ENCODE results near the gene KCTD1. TPM values are rescaled to one million over a fixed set of nuclear protein-coding genes. Genes with fewer than 3 reads are reported as not detected.

The KCTD1 gene
- total RNA-seq, 1 experiment from 2014 or later = 20.5 TPM

GRCh38 chr18:26497866-26498265, 50.5 kb downstream of the KCTD1 start:
- no peak for DNase-seq
- no peaks in the 10 kb centered on the region for H3K27me3 ChIP-seq (ENCODE audit: insufficient read depth, low read depth)
- TF ChIP-seq, protein P1, sequence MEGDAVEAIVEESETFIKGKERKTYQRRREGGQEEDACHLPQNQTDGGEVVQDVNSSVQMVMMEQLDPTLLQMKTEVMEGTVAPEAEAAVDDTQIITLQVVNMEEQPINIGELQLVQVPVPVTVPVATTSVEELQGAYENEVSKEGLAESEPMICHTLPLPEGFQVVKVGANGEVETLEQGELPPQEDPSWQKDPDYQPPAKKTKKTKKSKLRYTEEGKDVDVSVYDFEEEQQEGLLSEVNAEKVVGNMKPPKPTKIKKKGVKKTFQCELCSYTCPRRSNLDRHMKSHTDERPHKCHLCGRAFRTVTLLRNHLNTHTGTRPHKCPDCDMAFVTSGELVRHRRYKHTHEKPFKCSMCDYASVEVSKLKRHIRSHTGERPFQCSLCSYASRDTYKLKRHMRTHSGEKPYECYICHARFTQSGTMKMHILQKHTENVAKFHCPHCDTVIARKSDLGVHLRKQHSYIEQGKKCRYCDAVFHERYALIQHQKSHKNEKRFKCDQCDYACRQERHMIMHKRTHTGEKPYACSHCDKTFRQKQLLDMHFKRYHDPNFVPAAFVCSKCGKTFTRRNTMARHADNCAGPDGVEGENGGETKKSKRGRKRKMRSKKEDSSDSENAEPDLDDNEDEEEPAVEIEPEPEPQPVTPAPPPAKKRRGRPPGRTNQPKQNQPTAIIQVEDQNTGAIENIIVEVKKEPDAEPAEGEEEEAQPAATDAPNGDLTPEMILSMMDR (conservative IDR thresholded peaks at IDR 0.05) = no peak
- no peak for TF ChIP-seq EZH2 (IDR thresholded peaks at IDR 0.05; ENCODE audit: low read depth)
- no peaks in the 10 kb centered on the region for H3F3A ChIP-seq (ENCODE audit: insufficient read depth, low read depth)
- no peaks in the 10 kb centered on the region for H3K4me1 ChIP-seq (replicated peaks; ENCODE audit: insufficient read depth)
- H2AFZ ChIP-seq = no peak overlapping the region
- ChIA-PET POLR2A (ENCODE audit: unreplicated experiment) (no interaction called here), CTCF (no interaction called here)
- no peak overlapping the region for H3K27ac ChIP-seq
- no peaks in the 10 kb centered on the region for H3K9me2 ChIP-seq (ENCODE audit: insufficient read depth)
- BruUV-seq (replicated peaks) = no TSS peak
- H3K79me2 ChIP-seq (ENCODE audit: low read depth) = no peaks in the 10 kb centered on the region
- intact Hi-C loops (cut with micrococcal nuclease; ENCODE audit: unreplicated experiment) = no loop called here
- H3K4me2 ChIP-seq = no peak overlapping the region
- no peaks in the 10 kb centered on the region for H4K20me1 ChIP-seq (ENCODE audit: insufficient read depth)
- H3K9me3 ChIP-seq (ENCODE audit: insufficient read depth, low read depth) = no peaks in the 10 kb centered on the region
- no peak overlapping the region for H3K4me3 ChIP-seq
- no peaks in the 10 kb centered on the region for H3K36me3 ChIP-seq (ENCODE audit: low read depth)

DNA sequence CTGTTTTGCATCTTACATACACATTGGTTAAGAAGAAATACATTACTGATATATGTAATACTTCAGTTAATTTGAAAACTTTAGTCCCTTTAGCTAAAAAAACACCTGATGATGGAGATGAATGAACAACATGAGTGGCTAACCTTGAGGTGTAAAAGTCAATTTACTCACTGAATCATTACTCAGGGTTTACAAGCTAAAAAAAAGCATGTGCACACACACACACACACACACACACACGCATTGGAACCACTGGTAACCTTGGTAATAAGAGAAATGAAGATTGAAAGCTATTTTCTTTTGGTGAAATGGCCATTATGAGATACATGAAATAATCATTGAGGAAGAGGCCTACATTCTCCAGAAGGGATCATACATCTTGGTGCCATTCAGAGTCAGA, 51.8 kb downstream of the KCTD1 start:
- CTCF ChIA-PET = no interaction called here
- intact Hi-C loops (cut with micrococcal nuclease; ENCODE audit: unreplicated experiment) = no loop called here
- Histone ChIP-seq H3K4me2 (no peak overlapping the region), H3K27ac (no peak overlapping the region), H3K36me3 (ENCODE audit: low read depth) (no peaks in the 10 kb centered on the region), H4K20me1 (ENCODE audit: insufficient read depth) (no peaks in the 10 kb centered on the region), H2AFZ (no peak overlapping the region), H3K27me3 (ENCODE audit: insufficient read depth, low read depth) (no peaks in the 10 kb centered on the region), H3F3A (ENCODE audit: insufficient read depth, low read depth) (no peaks in the 10 kb centered on the region), H3K4me3 (no peak overlapping the region), H3K79me2 (ENCODE audit: low read depth) (no peaks in the 10 kb centered on the region), H3K4me1 (replicated peaks; ENCODE audit: insufficient read depth) (no peaks in the 10 kb centered on the region), H3K9me2 (ENCODE audit: insufficient read depth) (no peaks in the 10 kb centered on the region), H3K9me3 (ENCODE audit: insufficient read depth, low read depth) (no peaks in the 10 kb centered on the region)
- no TSS peak for BruUV-seq (replicated peaks)
- DNase-seq = no peak
- POLR2A ChIA-PET (ENCODE audit: unreplicated experiment) = no interaction called here
- TF ChIP-seq EZH2 (IDR thresholded peaks at IDR 0.05; ENCODE audit: low read depth) = no peak
- TF ChIP-seq, protein P1 (conservative IDR thresholded peaks at IDR 0.05) = no peak

DNA sequence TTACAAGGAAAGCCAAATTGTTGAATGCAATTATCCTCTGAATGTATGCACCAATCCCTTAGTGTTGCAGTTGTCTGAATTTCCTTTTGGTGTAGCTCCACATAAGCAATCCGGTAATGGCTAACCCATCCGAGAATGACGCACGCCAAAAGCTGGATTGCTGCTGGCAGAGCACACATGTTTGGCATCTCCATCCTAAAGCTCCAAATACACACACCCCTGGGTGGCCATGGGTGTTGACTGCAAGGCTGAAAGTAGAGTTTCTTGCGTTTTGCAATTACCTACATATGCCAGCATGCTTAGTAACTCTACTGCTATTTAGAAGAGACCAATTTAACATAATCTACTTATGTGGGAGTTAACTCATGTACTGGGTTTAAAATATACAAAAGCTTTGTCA, 53.1 kb downstream of the KCTD1 start:
- Histone ChIP-seq H3K36me3 (ENCODE audit: low read depth) (no peaks in the 10 kb centered on the region), H3K4me3 (no peak overlapping the region), H3K9me3 (ENCODE audit: insufficient read depth, low read depth) (no peaks in the 10 kb centered on the region), H3K4me1 (replicated peaks; ENCODE audit: insufficient read depth) (no peaks in the 10 kb centered on the region), H3K4me2 (no peak overlapping the region), H3F3A (ENCODE audit: insufficient read depth, low read depth) (no peaks in the 10 kb centered on the region), H3K27me3 (ENCODE audit: insufficient read depth, low read depth) (no peaks in the 10 kb centered on the region), H3K79me2 (ENCODE audit: low read depth) (no peaks in the 10 kb centered on the region), H3K9me2 (ENCODE audit: insufficient read depth) (no peaks in the 10 kb centered on the region), H2AFZ (no peak overlapping the region), H4K20me1 (ENCODE audit: insufficient read depth) (no peaks in the 10 kb centered on the region), H3K27ac (no peak overlapping the region)
- no TSS peak for BruUV-seq (replicated peaks)
- intact Hi-C loops (cut with micrococcal nuclease; ENCODE audit: unreplicated experiment) = no loop called here
- DNase-seq = no peak
- ChIA-PET CTCF (no interaction called here), POLR2A (ENCODE audit: unreplicated experiment) (interaction anchor here (0.5 kb wide), 1 partner anchor 882 kb away, joined by 3 read pairs; no protein-coding TSS in a partner anchor)
- no peak for TF ChIP-seq EZH2 (IDR thresholded peaks at IDR 0.05; ENCODE audit: low read depth)
- TF ChIP-seq, protein P1 (conservative IDR thresholded peaks at IDR 0.05) = no peak

Measured in PC-9 (cell line).